Gastrocnemius medialis (tissue), 4 donors: ENCODE results near the gene MTHFD2. TPM values are rescaled to one million over a fixed set of nuclear protein-coding genes. Genes with fewer than 3 reads are reported as not detected.

Experiments used
- ATAC-seq, 2 donors: fragments of 150-250 bp; one replicate each; pipeline ENCODE4 v1.9.1; 2016
- DNase-seq, 2 donors: peaks; one replicate each; pipeline ENCODE4 v3.0.0-alpha.2; 2019
- H3K27ac ChIP-seq, 4 donors: fragments of 200-600 bp; sonication (generic); 1 replicate in 1 of 4; 2 replicates in 3 of 4; pipeline ENCODE4 v1.5.1; 2016 to 2018; ENCODE audit warnings: mild to moderate bottlenecking in 2 of 4, moderate library complexity in 1 of 4
- H3K27me3 ChIP-seq, 3 donors: fragments of 200-600 bp; sonication (generic) in 2 of 3; 1 replicate in 1 of 3; 2 replicates in 2 of 3; pipeline versions ENCODE4 v1.5.1 to v1.6.0; 2016 to 2019; ENCODE audit warnings: mild to moderate bottlenecking in 1 of 3, moderate library complexity in 1 of 3
- H3K36me3 ChIP-seq, 2 donors: fragments of 200-600 bp; sonication (generic) in 1 of 2; one replicate each; pipeline ENCODE4 v1.5.1; 2017 to 2018
- H3K4me1 ChIP-seq, 2 donors: fragments of 200-600 bp; sonication (generic) in 1 of 2; one replicate each; pipeline ENCODE4 v1.5.1; 2016 to 2017; ENCODE audit warnings: mild to moderate bottlenecking in 2 of 2
- H3K4me3 ChIP-seq, 4 donors: fragments of 200-600 bp; sonication (generic) in 3 of 4; 1 replicate in 1 of 4; 2 replicates in 3 of 4; pipeline ENCODE4 v1.5.1; 2016 to 2019; ENCODE audit warnings: mild to moderate bottlenecking in 2 of 4
- H3K9me3 ChIP-seq, 3 donors: fragments of 200-600 bp; sonication (generic) in 2 of 3; 1 replicate in 1 of 3; 2 replicates in 2 of 3; pipeline ENCODE4 v1.5.1; 2016 to 2019
- CTCF ChIP-seq, 5 experiments: fragments of 450-650 bp in 3 of 5; fragments of 200-600 bp in 2 of 5; sonication (generic) in 2 of 5; IDR thresholded peaks in 4 of 5; conservative IDR thresholded peaks in 1 of 5; 1 replicate in 4 of 5; 2 replicates in 1 of 5; pipeline ENCODE4 v1.5.1; 2016 to 2019; ENCODE audit warnings: antibody characterized with exemption in 5 of 5, mild to moderate bottlenecking in 3 of 5, moderate library complexity in 3 of 5
- POLR2A ChIP-seq, 2 donors: fragments of 450-650 bp; IDR thresholded peaks; one replicate each; pipeline ENCODE4 v1.6.1; 2017; ENCODE audit warnings: antibody characterized with exemption in 2 of 2, mild to moderate bottlenecking in 2 of 2, moderate library complexity in 2 of 2
- in situ Hi-C, 4 donors: fragments of 200-750 bp; cut with MboI; loops; one replicate each; pipeline versions ENCODE4 v1.15.0 to v1.8.0; 2017; ENCODE audit warnings: low sequenced_read_pairs in 4 of 4
- intact Hi-C: fragments of 100-400 bp; cut with DNase I; formaldehyde crosslinking; loops from one replicate; pipeline ENCODE4 v1.15.1; 2023; ENCODE audit warnings: low total_unique reads
- total RNA-seq, 4 donors: library from RNA; depleted of rRNA; stranded (reverse); fragments of >200 nt; gene quantifications; one replicate each; pipeline versions ENCODE4 v1.1.0 to v1.2.3, GENCODE V29; 2016

The MTHFD2 gene
- total RNA-seq, 4 donors from 2014 or later: 29.0 to 53.5 (median 32.5) TPM

- in situ Hi-C loops (no loop called here), intact Hi-C loops (no loop called here)
- H3K27me3 ChIP-seq: no peaks in the 10 kb centered on the region
- no peaks in the 10 kb centered on the region for H3K9me3 ChIP-seq
- no peak overlapping the region for H3K27ac ChIP-seq
- H3K4me3 ChIP-seq: no peak overlapping the region
- ATAC-seq (no peak), DNase-seq (no peak)
- peaks cover 0 to 5% of the 10 kb centered on the region in 2 donors for H3K4me1 ChIP-seq
- no peaks in the 10 kb centered on the region for H3K36me3 ChIP-seq
- TF ChIP-seq CTCF (IDR thresholded peaks at IDR 0.05 in 4 of 5, conservative IDR thresholded peaks at IDR 0.05 in 1 of 5) (no peak), POLR2A (IDR thresholded peaks at IDR 0.05) (no peak)
These were observed 40.9 kb downstream of the MTHFD2 start for GRCh38 chr2:74239346-74239745.

GRCh38 chr2:74242354-74243071 lies 44.1 kb downstream of the MTHFD2 start:
- Histone ChIP-seq H3K36me3 (no peaks in the 10 kb centered on the region), H3K27ac (no peak overlapping the region), H3K27me3 (no peaks in the 10 kb centered on the region), H3K4me3 (no peak overlapping the region), H3K9me3 (no peaks in the 10 kb centered on the region), H3K4me1 (peaks cover 0 to 5% of the 10 kb centered on the region in 2 donors)
- TF ChIP-seq CTCF (IDR thresholded peaks at IDR 0.05 in 4 of 5, conservative IDR thresholded peaks at IDR 0.05 in 1 of 5) (no peak), POLR2A (IDR thresholded peaks at IDR 0.05) (no peak)
- intact Hi-C loops: no loop called here
- ATAC-seq (no peak), DNase-seq (no peak)
- in situ Hi-C loops: no loop called here

- no peak for TF ChIP-seq CTCF (IDR thresholded peaks at IDR 0.05 in 4 of 5, conservative IDR thresholded peaks at IDR 0.05 in 1 of 5)
- no peak for TF ChIP-seq POLR2A (IDR thresholded peaks at IDR 0.05)
- Histone ChIP-seq H3K27me3 (no peaks in the 10 kb centered on the region), H3K36me3 (no peaks in the 10 kb centered on the region), H3K9me3 (no peaks in the 10 kb centered on the region), H3K27ac (no peak overlapping the region), H3K4me3 (no peak overlapping the region), H3K4me1 (peaks cover 0 to 5% of the 10 kb centered on the region in 2 donors)
- DNase-seq: no peak
- in situ Hi-C loops (no loop called here), intact Hi-C loops (no loop called here)
- ATAC-seq: no peak
These were observed 45.9 kb downstream of the MTHFD2 start for GRCh38 chr2:74244286-74244685.

GRCh38 chr2:74246496-74247195 lies 48.2 kb downstream of the MTHFD2 start:
- in situ Hi-C loops: no loop called here
- TF ChIP-seq POLR2A (IDR thresholded peaks at IDR 0.05) (no peak), CTCF (IDR thresholded peaks at IDR 0.05 in 4 of 5, conservative IDR thresholded peaks at IDR 0.05 in 1 of 5) (no peak)
- ATAC-seq: no peak

More at GRCh38 chr2:74246496-74247195, 48.2 kb downstream of the MTHFD2 start:
- DNase-seq: no peak
- Histone ChIP-seq H3K27ac (no peak overlapping the region), H3K27me3 (no peaks in the 10 kb centered on the region), H3K36me3 (no peaks in the 10 kb centered on the region), H3K9me3 (no peaks in the 10 kb centered on the region), H3K4me3 (no peak overlapping the region), H3K4me1 (peaks cover 0 to 5% of the 10 kb centered on the region in 2 donors)
- intact Hi-C loops: no loop called here
